HUES48 (cell line): ENCODE data around the gene BGLAP.

Experiments
- H3K27ac ChIP-seq: one replicate; pipeline ENCODE4 v1.7.0; 2013; ENCODE audit warnings: low read depth, low read length, inconsistent platforms
- H3K27me3 ChIP-seq: 2 replicates; pipeline ENCODE4 v1.6.1; 2013; ENCODE audit warnings: mild to moderate bottlenecking, low read length; ENCODE audit not compliant: control insufficient read depth, insufficient read depth
- H3K36me3 ChIP-seq: 2 replicates; pipeline ENCODE4 v1.6.1; 2013; ENCODE audit warnings: low read length; ENCODE audit not compliant: control insufficient read depth, insufficient read depth
- H3K4me1 ChIP-seq: 2 replicates; pipeline ENCODE4 v1.6.1; 2013; ENCODE audit warnings: mild to moderate bottlenecking, low read length; ENCODE audit not compliant: control insufficient read depth, insufficient read depth
- H3K4me3 ChIP-seq: 2 replicates; pipeline ENCODE4 v1.5.1; 2013; ENCODE audit warnings: mild to moderate bottlenecking, low read depth, low read length
- H3K9ac ChIP-seq: 2 replicates; pipeline ENCODE4 v1.6.1; 2013; ENCODE audit warnings: mild to moderate bottlenecking, low read depth, low read length, moderate library complexity
- H3K9me3 ChIP-seq: 2 replicates; pipeline ENCODE4 v1.6.1; 2013; ENCODE audit warnings: low read length; ENCODE audit not compliant: control insufficient read depth, insufficient read depth

Gene BGLAP

DNA sequence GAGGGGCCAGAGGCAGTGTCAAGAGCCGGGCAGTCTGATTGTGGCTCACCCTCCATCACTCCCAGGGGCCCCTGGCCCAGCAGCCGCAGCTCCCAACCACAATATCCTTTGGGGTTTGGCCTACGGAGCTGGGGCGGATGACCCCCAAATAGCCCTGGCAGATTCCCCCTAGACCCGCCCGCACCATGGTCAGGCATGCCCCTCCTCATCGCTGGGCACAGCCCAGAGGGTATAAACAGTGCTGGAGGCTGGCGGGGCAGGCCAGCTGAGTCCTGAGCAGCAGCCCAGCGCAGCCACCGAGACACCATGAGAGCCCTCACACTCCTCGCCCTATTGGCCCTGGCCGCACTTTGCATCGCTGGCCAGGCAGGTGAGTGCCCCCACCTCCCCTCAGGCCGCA lies at the start of gene BGLAP:
Gene BGLAP, plus strand, starts transcription at position 259 of the 400 bp plus-strand sequence. Its CDS starts 48 bp downstream, at position 307.
- Histone ChIP-seq H3K27me3 (peaks cover 8% of the 10 kb centered on the region), H3K4me1 (peaks cover 10% of the 10 kb centered on the region), H3K36me3 (peaks cover 29% of the 10 kb centered on the region), H3K4me3 (no peak within 1 kb of the TSS), H3K9me3 (no peaks in the 10 kb centered on the region), H3K9ac (no peak within 1 kb of the TSS), H3K27ac (peak within 1 kb of the TSS; percentile 2)

DNA sequence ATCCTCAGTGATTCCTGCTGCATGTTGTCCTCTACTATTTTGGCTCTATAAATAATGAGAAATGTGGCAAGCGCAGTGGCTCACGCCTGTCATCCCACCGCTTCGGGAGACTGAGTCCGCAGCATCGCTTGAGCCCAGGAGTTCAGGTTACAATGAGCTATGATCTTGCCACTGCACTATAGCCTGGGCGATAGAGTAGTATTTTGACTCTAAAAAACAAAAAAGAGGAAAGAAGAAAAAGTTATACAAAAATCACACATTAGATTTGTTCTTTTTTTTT lies 48.8 kb upstream of the BGLAP start:
- Histone ChIP-seq H3K27me3 (no peaks in the 10 kb centered on the region), H3K27ac (peak overlapping the region; percentile 89), H3K9ac (peak overlapping the region; percentile 67), H3K9me3 (peaks cover 8% of the 10 kb centered on the region; the same call in 1 of the 2 replicates), H3K36me3 (peaks cover 14% of the 10 kb centered on the region), H3K4me1 (no peaks in the 10 kb centered on the region; the same call in 1 of the 2 replicates), H3K4me3 (peak overlapping the region; percentile 44)

DNA sequence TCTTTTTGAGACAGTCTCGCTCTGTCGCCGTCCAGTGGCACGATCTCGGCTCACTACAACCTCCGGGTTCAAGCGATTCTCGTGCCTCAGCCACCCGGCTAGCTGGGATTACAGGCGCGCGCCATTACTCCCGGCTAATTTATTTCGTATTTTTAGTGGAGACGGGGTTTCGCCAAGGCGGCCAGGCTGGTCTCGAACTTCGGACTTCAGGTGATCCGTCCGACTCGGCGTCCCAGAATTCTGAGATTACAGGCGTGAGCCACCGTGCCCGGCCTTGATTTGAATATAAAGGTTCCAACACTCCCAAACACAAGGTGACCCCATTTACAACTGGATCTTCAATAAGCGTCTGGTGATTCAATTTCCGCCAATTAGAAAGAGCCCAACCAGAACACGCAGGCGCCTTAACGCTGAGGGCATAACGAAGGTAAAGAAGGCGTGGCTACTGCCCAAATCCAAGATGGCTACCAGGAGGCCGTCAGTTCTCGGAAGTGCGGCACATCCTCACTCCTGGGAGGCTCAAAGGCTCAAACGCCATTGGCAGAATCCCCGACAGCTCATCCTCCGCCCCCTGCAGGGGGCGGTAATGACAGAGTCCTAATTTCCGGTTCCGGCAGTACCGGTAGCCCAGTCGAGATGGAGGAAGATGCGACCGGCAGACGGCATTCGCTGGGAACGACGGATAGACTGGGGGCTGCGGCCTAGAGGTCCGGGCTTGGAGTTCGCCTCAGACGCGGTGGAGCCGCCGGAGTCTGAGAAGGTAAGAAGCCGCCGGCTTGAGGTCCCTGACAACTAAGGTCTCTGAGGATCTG lies 48.3 kb upstream of the BGLAP start, which contains the start of gene SLC25A44:
Gene SLC25A44, plus strand, starts transcription at position 617 of the 812 bp plus-strand sequence. CDS start 5,744 bp downstream, outside the sequence.
- H3K27me3 ChIP-seq = no peaks in the 10 kb centered on the region
- no peaks in the 10 kb centered on the region; the same call in 1 of the 2 replicates for H3K4me1 ChIP-seq
- H3K9me3 ChIP-seq = peaks cover 6% of the 10 kb centered on the region; the same call in 1 of the 2 replicates
- peaks cover 15% of the 10 kb centered on the region for H3K36me3 ChIP-seq
- H3K27ac ChIP-seq = peak within 1 kb of the TSS; percentile 89
- H3K4me3 ChIP-seq = peak within 1 kb of the TSS; percentile 92
- peak within 1 kb of the TSS; percentile 67 for H3K9ac ChIP-seq

DNA sequence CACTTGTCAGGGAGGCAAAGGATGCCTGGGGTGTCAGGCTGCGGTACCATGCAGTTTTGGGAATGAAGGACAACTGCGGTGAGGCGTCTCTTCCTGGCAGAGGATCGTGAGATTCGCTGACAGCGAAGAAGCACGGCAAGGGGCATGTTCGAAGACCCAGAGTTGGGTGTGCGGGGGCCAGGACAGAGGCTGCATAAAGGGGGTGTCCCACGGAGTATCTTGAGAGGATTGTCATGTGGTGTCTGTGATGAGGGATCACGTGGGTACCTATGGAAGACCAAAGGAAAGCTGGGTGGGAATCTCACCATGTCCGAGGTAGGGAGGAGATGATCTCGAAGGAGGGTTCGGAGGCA lies 47.7 kb upstream of the BGLAP start:
- H3K36me3 ChIP-seq = peaks cover 20% of the 10 kb centered on the region
- peak overlapping the region; percentile 58 for H3K27ac ChIP-seq

DNA sequence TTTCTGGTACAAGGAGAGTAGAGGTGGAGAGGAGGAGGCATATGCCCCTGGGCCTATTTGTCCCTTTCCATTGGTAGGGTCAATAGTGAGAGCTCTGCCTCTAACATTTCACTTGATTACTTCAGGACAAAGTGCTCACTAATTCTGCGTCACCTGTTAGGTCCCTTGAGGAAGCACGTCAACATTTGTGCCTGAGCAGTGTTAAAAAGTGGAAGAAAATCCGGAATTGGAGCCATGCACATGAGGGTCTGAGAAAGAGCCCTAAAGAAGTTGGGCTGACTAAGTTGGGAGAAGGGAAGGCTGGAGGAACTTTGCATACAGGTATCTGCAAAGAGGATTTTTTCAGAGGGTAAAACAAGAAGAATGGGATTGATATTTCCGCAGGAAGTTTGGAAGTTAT lies 46.1 kb upstream of the BGLAP start:
- Histone ChIP-seq H3K27ac (no peak overlapping the region), H3K27me3 (no peaks in the 10 kb centered on the region), H3K4me3 (no peak overlapping the region)

More for the DNA sequence above, 47.7 kb upstream of the BGLAP start:
- 0 out of 2 replicates have a peak, but pooled peaks cover under 1% of the 10 kb centered on the region for H3K9me3 ChIP-seq
- peak overlapping the region; percentile 38; the same call in 1 of the 2 replicates for H3K9ac ChIP-seq
- H3K4me1 ChIP-seq = no peaks in the 10 kb centered on the region; the same call in 1 of the 2 replicates
- no peaks in the 10 kb centered on the region for H3K27me3 ChIP-seq
- H3K4me3 ChIP-seq = peak overlapping the region; percentile 92

GRCh38 chr1:156196445-156196844 lies 45.5 kb upstream of the BGLAP start:
- no peak overlapping the region for H3K4me3 ChIP-seq
- H3K9ac ChIP-seq = no peak overlapping the region
- no peaks in the 10 kb centered on the region; the same call in 1 of the 2 replicates for H3K4me1 ChIP-seq
- H3K9me3 ChIP-seq = no peaks in the 10 kb centered on the region
- peaks cover 34% of the 10 kb centered on the region for H3K36me3 ChIP-seq
- H3K27ac ChIP-seq = no peak overlapping the region
- no peaks in the 10 kb centered on the region for H3K27me3 ChIP-seq

More for the DNA sequence above, 46.1 kb upstream of the BGLAP start:
- no peak overlapping the region for H3K9ac ChIP-seq
- peaks cover 34% of the 10 kb centered on the region for H3K36me3 ChIP-seq
- H3K9me3 ChIP-seq = no peaks in the 10 kb centered on the region
- no peaks in the 10 kb centered on the region; the same call in 1 of the 2 replicates for H3K4me1 ChIP-seq

GRCh38 chr1:156198831-156199349 lies 43.1 kb upstream of the BGLAP start:
- Histone ChIP-seq H3K9me3 (no peaks in the 10 kb centered on the region), H3K4me1 (no peaks in the 10 kb centered on the region; the same call in 1 of the 2 replicates), H3K27ac (peak overlapping the region; percentile 7), H3K4me3 (no peak overlapping the region), H3K36me3 (peaks cover 50% of the 10 kb centered on the region), H3K27me3 (no peaks in the 10 kb centered on the region), H3K9ac (no peak overlapping the region)

GRCh38 chr1:156200044-156200443 lies 41.9 kb upstream of the BGLAP start:
- no peak overlapping the region for H3K27ac ChIP-seq
- no peaks in the 10 kb centered on the region for H3K27me3 ChIP-seq
- peaks cover 50% of the 10 kb centered on the region for H3K36me3 ChIP-seq
- no peak overlapping the region for H3K4me3 ChIP-seq
- H3K4me1 ChIP-seq = no peaks in the 10 kb centered on the region; the same call in 1 of the 2 replicates
- no peaks in the 10 kb centered on the region for H3K9me3 ChIP-seq
- H3K9ac ChIP-seq = no peak overlapping the region

- no peak overlapping the region for H3K27ac ChIP-seq
- H3K4me1 ChIP-seq = peaks cover under 1% of the 10 kb centered on the region
- peaks cover 62% of the 10 kb centered on the region for H3K36me3 ChIP-seq
Observed at GRCh38 chr1:156203331-156203730, 38.7 kb upstream of the BGLAP start.

DNA sequence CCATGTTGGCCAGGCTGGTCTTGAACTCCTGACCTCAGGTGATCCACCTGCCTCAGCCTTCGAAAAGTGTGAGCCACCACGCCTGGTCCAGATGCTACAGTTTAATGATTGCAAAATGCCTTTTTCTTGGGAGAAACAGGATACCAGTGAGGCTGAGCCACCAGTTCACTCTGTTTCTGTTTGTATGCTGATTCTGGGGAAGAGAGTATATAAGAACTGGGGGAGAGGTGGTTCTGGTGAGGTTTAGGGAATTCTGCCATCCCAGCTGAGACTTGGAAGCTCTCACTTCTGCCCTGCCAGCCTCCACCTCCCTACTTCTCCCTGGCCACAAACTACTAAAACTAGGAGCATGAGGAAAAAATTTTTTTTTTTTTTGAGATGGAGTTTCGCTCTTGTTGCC lies 37.3 kb upstream of the BGLAP start:
- Histone ChIP-seq H3K9ac (no peak overlapping the region), H3K4me3 (no peak overlapping the region), H3K27ac (no peak overlapping the region), H3K27me3 (no peaks in the 10 kb centered on the region), H3K9me3 (no peaks in the 10 kb centered on the region), H3K36me3 (peaks cover 61% of the 10 kb centered on the region), H3K4me1 (peaks cover 12% of the 10 kb centered on the region)

More at GRCh38 chr1:156203331-156203730, 38.7 kb upstream of the BGLAP start:
- no peaks in the 10 kb centered on the region for H3K9me3 ChIP-seq
- H3K4me3 ChIP-seq = no peak overlapping the region
- H3K9ac ChIP-seq = no peak overlapping the region
- H3K27me3 ChIP-seq = no peaks in the 10 kb centered on the region

GRCh38 chr1:156211243-156211642 lies 30.7 kb upstream of the BGLAP start:
- Histone ChIP-seq H3K4me3 (no peak overlapping the region), H3K9me3 (no peaks in the 10 kb centered on the region), H3K36me3 (peaks cover 60% of the 10 kb centered on the region), H3K27me3 (no peaks in the 10 kb centered on the region), H3K4me1 (peaks cover 22% of the 10 kb centered on the region), H3K9ac (no peak overlapping the region), H3K27ac (no peak overlapping the region)
